NCI-H1436 (cell line): ENCODE measurements around the gene SLC27A5.
"Not testable (repeated sequence)": the region's sequence is repeated elsewhere in the genome, so short reads cannot be mapped to it uniquely, and the experiment has no call there.

ENCODE experiments used
- DNase-seq: peaks from one replicate; lab custom pipeline; 2025; lab: John Stamatoyannopoulos, UW

Gene SLC27A5

GRCh38 chr19:58497634-58498170 lies 14.1 kb downstream of the SLC27A5 start:
- no peak for DNase-seq

DNA sequence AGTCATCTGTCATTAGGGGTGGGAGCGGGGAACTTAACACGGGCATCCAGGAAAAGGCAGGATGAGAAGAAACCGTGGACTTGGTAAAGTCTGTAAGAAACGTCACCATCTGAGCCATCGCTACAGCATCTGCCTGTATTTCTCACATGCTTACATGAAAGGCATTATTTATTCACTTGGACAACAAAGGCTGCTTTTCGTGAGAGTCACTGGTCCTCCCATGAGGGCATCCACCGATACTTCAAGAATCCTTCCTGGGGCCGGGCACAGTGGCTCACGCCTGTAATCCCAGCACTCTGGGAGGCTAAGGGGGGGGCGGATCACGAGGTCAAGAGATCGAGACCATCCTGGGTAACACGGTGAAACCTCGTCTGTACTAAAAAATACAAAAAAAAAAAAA lies 19.5 kb downstream of the SLC27A5 start:
- no peak for DNase-seq

GRCh38 chr19:58491393-58491792 lies 20.4 kb downstream of the SLC27A5 start:
- DNase-seq = no peak

- not testable (repeated sequence) for DNase-seq
Observed at GRCh38 chr19:58484349-58484748, 27.4 kb downstream of the SLC27A5 start.

GRCh38 chr19:58483776-58484175 lies 28.0 kb downstream of the SLC27A5 start:
- DNase-seq = no peak

- no peak for DNase-seq
Observed at GRCh38 chr19:58482372-58482771, 29.4 kb downstream of the SLC27A5 start.

- no peak for DNase-seq
Observed at GRCh38 chr19:58480831-58481230, 31.0 kb downstream of the SLC27A5 start.

DNA sequence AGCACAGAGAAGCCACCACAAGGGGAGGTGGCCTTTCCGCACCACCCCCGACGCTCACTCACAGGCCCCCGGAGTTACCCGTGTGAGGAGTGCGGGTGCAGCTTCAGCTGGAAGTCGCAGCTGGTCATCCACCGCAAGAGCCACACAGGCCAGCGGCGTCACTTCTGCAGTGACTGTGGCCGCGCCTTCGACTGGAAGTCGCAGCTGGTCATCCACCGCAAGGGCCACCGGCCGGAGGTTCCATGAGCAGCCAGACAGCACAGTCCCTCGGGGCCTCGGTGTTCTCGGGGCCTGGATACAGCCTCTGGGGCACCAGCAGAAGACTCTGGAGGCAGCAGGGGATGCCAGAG lies 31.3 kb downstream of the SLC27A5 start:
- DNase-seq = no peak

GRCh38 chr19:58479736-58480480 lies 31.9 kb downstream of the SLC27A5 start:
- no peak for DNase-seq

DNA sequence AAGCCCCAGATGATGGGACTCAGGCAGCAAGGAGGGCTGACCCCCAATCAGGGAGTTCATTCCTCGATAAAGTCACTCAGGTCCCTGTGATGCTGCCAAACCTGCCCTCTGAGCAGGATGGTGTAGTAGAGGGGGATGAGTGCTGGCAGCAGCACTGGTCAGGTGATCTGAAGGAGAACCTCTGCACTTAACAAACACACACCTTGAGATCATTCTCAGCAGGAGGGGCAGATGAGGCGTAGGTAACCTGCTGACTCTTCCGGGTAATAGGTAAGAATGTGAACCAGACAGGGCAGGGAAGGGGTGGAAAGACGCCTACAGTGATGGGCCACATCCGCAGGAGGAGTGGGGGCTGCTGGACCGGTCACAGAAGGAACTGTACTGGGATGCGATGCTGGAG lies 32.5 kb downstream of the SLC27A5 start:
- DNase-seq = no peak

DNA sequence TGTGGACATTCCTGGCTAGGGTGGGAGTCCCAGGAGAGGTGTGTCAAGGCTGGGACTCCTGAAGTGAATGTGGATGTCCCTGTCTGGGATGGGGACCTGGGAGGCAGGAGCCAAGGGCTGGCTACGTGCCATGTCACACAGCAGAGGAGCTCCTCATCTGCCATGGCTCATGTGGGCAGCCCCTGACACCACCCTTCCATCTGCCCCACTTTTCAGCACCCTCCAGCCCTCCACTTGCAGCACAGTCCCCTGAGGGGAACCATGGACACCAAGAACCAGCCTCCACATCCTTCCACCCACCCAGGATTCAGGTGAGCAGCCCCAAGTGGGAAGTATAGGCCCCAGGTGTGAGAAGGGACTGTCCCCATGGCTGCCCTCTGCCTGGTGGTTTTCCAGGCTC lies 33.9 kb downstream of the SLC27A5 start:
- DNase-seq = no peak

DNA sequence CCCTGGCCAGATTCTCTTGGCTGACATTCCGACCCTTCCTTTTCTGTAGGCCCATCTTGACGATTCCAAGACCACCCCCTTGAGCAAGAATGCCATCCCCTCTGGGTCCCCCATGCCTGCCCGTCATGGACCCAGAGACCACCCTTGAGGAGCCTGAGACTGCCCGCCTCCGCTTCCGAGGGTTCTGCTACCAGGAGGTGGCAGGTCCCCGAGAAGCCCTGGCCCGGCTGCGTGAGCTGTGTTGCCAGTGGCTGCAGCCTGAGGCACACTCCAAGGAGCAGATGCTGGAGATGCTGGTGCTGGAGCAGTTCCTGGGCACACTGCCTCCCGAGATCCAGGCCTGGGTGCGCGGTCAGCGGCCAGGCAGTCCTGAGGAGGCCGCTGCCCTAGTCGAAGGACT lies 34.7 kb downstream of the SLC27A5 start:
- no peak for DNase-seq

- peak; percentile 12 for DNase-seq
Observed at GRCh38 chr19:58476498-58477015, 35.2 kb downstream of the SLC27A5 start.

- peak; percentile 98 for DNase-seq
Observed at GRCh38 chr19:58475714-58476497, 35.9 kb downstream of the SLC27A5 start, which contains the start of gene ZNF446. Gene ZNF446 (plus strand): TSS chr19:58476352. CDS start chr19:58477219, 867 bp downstream.

GRCh38 chr19:58474997-58475713 lies 36.6 kb downstream of the SLC27A5 start:
- DNase-seq = no peak

GRCh38 chr19:58474291-58474996 lies 37.3 kb downstream of the SLC27A5 start:
- no peak for DNase-seq

GRCh38 chr19:58473775-58474174 lies 38.0 kb downstream of the SLC27A5 start:
- DNase-seq = no peak

DNA sequence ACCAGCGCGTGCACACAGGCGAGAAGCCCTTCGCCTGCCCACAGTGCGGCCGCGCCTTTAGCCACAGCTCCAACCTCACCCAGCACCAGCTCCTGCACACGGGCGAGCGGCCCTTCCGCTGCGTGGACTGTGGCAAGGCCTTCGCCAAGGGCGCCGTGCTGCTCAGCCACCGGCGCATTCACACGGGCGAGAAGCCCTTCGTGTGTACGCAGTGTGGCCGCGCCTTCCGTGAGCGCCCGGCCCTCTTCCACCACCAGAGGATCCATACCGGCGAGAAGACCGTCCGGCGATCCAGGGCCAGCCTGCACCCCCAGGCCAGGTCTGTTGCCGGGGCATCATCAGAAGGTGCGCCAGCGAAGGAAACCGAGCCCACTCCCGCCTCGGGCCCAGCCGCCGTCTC lies 40.1 kb downstream of the SLC27A5 start:
- no peak for DNase-seq

GRCh38 chr19:58470837-58471543 lies 40.8 kb downstream of the SLC27A5 start:
- DNase-seq = not testable (repeated sequence)

DNA sequence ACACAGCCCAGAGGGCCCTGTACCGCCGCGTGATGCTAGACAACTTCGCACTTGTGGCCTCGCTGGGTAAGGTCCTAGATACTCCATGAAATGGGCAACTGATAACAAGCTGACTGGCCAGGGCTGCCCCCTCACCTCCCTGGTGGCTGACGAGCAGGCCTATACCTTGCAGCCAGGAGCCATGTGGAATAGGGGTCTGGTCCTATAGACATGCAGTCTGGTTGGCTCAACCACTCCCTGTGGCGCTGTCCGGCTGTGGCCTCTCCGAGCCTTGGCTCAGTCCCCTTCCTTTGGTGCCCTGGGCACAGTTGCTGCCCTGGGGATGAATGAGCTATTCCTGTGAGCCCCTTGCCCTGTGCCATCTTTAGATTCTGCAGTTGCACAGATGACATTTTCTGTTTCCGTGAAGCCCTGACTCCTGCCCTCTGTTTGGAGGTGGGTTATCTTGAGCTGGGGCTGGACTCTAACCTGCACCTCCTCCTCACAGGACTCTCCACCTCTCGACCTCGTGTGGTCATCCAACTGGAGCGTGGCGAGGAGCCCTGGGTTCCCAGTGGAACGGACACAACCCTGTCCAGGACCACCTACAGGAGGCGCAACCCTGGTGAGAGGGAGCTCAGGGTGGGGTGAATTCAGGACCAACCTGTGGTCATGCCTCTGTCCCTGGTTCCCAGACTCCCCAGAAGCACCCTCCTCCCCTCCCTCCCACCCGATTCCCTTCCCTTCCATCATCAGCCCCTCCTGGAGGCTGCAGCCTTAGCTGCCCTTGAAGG lies 42.4 kb downstream of the SLC27A5 start:
- DNase-seq = no peak
